Measurements from ENCODE around the gene OTUD3.

- TF ChIP-seq POLR2A (IDR thresholded peaks at IDR 0.05; ENCODE audit: low read length) (no peak), GATA1 (IDR thresholded peaks at IDR 0.05; ENCODE audit: low read depth, low read length) (no peak)
These were observed 44.3 kb upstream of the OTUD3 start for GRCh38 chr1:19837866-19838265.
